GM21390 (cell line): Measurements from ENCODE around the gene LTBP2.
"Not testable (repeated sequence)": the region's sequence is repeated elsewhere in the genome, so short reads cannot be mapped to it uniquely, and the experiment has no call there.

Source experiments
- ATAC-seq: cut with Tn5 transposase; IDR thresholded peaks from one replicate; pipeline ENCODE4 v1.9.1; 2021; ENCODE audit not compliant: unreplicated experiment

Gene LTBP2

DNA sequence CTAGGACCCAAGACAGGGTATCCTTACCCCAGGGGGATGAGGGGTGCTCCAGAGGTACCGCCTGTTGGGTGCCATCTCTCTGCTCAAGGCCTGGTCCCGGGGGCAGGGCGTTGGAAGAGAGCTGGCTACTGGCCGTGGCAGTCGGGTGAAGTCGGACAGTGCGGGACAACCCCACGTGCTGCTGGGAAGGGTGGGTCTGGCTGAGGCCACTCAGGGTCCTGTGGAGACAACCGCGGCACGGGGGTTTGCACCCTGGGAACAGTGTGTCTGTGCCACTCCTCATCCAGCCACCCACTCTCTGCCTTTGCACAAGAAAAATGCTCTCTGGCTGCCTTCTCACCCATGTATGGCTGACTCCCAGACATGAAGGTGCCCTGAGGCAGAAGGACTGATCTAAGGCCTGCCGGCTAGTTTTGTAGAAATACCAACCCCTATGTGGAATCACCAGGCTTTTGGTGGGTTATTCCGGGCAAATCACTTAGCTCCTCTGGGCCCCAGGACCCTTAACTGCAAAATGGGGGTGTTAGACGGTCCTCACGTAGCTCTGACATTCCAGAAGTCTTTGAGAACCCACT lies 56.5 kb downstream of the LTBP2 start:
- no peak for ATAC-seq

DNA sequence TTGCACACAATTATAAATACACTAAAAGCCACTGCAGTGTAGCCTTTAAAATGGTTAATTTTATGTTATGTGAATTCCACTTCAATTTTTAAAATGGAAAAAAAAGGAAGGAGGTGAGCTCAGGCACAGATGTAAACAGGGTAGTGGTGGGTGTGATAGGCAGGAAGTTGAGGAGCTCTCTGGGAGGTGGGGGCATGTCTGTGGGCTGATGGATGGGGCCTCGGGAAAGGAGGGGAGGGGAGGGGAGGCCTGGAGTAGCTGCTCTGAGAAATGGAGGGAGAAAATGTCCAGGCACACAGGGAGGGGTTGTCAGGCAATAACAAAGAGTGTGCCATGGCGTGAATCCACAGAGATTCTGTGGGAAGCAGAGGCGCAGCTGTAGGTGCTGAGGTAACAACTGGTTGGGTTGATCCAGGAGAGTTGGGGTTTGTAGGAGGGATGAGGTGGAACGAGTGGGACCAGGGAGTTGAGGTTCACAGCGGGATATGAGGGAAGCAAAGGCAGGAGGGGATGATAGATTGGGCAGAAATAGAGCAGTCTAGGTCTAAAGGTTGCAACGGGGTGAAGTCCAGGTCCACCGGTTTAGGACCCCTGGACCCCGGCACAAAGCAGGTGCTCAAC lies 57.2 kb downstream of the LTBP2 start:
- no peak for ATAC-seq

DNA sequence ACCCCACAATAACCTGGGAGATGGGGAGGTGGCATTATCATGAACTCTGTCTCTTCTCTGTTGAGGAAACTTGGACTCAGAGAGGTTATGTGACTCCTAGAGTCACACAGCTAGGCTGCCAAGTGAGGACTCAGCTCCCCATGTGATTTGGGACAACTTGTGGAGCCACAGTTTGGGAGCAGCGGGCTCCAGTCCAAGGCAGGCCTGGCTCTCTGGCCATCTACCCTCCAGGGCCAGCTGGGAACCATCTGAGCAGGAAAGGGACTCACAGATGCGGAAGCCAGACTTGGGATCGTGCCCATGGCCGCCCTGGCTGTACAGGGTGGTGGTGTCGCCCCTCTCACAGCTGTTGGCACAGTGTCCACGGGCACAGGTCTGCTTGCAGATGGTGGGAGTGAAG lies 59.4 kb downstream of the LTBP2 start:
- ATAC-seq, result no peak

DNA sequence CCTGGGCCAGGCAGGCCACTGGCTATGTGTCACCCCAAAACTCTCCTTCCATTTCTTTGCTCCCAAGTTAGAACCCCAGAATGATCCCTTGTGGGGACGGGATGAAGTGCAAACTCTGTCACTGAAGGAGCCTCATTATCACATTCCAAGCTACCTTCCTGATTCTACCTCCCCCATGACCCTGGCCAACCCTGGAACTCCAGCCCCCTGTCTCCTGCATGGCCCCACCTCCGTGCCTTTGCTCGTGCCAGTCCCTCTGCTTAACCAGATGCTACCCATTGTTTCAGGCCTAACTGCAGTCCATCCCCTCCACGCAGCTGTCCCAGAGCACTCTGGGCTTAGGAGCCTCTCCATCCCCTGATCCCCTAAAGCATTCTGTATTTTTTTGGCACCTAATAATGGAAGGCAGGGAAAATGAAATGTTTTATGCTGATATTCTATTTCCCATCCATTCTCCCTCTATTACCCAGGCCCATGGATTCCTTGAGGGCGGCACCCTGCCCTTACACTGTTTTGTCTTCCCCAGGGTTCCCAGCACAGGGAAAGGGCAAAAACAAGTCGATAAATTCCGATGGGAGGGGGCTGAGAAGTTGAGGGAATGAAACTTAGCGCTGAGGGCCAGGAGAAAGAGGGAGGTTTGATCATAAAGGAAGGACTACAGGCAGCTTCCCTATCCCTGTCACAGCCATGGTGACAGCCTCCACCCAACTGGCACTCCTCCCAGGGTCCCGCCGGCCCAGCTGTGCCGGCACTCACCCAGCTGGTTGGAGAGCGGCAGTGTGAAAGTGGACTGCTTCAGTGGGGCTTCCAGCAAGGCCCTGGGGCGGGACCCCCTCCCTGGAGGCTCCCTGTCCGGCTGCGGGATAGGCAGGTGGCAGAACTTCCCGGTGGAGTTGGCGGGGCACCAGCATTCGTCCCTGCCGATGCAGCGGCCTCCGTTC lies 60.3 kb downstream of the LTBP2 start:
- no peak for ATAC-seq

DNA sequence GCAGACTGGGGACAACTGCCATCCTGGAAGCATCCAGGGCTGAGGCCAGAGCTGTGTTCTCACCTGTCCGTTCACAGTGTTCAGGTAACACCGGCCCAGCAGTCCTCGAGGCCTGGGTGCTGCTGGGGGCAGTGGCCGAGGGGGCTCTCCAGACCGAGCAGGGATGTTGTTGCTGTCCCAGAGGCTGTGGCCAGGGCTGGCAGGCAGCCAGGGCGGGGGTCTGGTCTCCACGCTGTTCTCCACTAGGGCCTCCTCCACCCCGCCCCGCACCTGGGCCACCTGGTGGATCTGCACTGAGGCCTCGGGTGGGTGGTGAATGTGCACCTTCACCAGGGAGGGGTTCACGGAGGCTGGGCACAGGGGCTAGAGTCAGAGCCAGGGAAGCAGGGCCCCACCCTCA lies 61.0 kb downstream of the LTBP2 start:
- ATAC-seq, result no peak

DNA sequence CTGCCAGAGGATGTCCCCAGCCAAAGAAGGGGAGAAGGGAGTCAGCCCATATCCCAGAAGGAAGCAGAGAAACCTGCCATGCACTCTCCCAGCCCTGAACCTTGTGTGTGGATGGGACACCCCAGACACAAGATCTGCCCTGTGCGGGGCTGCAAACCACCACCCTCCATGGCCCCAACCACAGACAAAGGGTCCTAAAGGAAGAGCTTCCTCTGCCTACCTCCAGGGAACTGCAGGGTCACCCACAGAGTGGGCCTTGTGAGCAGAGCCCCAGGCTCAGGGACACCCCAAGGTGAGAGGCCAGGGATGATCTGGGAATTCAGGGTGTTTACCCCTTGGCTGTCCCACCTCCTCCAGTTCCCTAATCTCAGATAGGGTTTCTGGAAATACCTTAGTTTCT lies 62.0 kb downstream of the LTBP2 start:
- no peak for ATAC-seq

DNA sequence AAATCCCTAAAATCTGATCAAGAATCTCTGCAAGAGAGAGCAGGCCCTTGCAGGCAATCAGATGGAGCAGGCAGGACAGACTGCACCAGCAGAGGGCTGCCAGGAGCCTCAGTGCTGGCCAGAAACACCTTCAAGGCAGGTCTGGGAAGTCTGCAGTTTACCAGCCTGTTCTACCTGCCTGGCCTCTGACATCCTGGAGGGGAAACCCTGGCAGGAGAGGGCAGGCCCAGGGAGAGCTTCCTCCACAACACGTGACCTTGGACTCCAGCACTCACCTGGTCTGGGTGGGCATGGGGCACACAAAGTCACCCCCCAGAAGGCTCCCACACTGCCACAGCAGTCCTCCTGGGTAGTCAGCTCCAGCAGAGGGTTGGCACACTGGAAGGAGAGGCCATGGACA lies 62.4 kb downstream of the LTBP2 start:
- no peak for ATAC-seq

DNA sequence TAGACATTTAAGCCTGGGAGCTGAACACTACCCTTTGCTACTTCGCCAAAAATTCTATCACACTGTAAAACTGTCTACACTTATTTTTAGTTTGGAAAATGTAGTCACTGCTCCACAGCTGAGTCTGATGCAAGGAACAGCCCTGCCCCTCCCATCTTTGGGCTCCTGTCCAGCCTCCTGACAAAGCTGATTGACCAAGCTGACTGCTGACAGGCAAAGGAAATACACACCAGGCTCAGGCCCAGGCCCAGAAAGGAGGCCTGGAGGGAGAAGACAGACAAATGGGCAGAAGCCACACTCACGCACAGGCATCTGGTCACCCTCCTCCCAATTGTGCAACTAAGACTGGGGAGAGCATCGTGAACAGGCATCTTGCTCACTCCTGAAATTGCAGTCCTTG lies 63.2 kb downstream of the LTBP2 start:
- no peak for ATAC-seq

DNA sequence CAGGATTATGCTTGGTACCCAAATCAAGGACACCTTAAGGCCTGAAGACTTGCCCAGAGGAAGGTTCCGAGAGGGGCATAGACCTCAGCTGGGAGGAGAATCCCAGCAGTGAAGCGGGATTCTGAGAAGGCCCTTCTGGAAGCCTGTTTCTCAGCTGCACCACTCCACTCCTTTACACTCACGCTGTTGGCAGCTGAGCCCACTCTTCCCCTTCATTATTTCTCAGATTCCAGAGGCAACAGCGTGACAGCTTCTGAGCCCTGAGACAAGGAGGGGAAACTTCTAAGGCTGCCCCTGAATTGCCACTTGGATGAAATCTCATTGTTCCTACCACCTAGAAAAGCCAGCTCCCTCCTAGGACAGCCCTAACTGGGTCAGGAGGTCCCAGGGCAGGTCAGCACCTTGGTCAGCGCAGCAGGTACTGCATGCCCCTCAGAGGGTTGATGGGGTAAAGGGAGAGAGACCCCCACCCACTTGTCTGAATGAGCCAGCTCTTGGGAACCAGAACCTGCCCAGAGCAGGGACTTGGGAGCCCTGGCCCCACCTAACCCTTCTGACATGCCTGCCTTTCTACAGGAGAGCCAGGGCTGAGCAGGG lies 64.6 kb downstream of the LTBP2 start:
- ATAC-seq, result no peak

DNA sequence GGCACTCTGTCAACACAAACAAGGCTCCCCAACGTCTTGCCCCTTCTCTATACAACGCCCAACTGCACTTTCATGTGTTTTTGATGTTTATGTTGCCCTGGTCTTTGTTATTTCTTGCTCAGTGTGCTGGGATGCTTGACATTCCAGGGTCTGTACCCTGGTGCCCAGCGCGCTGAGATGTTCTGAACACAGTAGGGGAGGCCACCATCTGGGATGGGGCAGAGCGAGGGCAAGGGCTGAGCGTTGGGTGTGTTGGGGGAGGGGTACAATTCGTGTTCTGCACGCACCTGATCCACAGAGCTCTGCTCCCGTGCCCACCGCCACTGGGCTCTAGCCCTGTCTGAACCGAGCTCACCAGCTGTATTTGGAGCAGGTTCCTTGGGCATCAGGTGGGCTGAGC lies 65.6 kb downstream of the LTBP2 start:
- no peak for ATAC-seq

DNA sequence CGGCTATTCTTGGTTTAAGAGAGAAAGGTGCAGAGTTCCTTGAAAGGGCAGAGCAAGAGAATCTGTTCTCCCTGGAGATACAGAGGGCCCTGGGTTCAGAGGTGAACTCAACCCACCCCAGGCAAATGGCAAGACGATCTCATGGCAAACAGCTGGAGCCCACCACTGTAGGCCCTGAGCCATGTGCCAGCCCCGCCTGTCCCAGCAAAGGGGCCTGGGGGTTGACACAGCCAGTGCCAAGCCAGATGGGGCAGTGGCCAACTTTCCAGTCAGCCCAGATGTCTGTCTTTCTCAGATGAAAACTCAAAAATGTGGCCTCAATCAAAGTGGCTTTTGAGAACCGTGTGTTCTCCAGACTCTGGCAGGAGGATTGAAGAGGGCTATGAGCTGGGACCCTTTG lies 66.7 kb downstream of the LTBP2 start:
- ATAC-seq, result no peak

DNA sequence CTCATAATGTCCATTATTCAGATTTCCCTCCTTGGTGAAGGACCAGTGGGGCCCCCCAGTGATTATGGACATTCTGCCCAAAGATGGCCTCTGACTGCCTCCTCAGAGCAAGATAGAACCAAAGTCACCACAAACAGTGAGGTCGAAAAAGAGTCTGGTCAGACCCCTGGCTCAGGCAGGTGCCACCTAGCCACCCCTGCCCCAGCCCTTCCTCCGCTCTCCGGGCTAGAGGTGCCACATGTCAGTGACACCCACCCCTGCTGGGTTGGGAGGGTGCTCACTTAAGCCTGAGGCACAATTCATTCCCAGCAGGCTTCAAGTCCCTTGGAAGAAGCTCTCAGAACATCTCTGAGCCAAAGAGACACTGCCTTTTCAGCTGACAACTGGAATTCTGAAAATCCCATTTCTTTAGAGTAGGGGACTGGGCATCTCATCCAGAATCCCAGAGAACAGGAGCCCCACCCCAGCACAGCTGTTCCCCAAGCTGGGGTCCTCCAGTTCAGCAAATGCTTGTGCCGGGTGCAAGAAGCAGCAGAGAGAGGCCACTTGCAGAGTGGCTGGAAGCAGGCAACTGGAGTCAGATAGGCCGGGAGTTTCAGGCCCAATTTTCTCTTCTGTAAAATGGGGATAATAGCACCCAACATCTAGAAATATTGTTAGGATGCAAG lies 68.1 kb downstream of the LTBP2 start:
- ATAC-seq, result no peak

DNA sequence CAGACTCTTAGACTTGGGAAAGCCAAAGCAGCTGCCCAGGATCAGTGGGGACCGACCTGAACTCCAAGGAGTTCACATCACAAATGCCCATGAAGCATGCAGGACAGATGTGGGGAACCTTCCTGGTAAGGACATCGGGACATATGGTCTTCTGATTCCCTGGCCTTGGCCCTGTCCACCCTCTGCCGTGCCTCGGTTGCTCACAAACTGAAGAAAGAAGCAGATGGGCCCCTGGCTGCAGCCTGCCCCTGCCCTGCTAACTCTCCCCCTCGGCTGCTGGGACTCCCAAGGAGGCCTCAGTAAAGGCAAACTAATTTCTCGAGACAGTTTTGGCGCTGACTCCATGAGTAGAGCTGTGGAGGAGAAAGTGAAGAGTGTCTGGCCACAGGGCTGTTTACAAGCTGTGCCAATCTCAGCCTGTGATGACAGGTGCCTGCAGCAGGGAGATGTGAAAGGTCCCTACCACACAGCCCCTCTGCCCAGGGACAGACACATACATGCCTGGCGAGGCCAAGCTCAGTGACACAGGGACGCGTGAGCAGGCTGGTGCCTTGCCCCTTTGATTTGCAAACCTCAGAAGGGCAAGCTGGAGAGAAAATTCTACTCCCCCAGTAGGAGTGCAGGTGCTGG lies 69.9 kb downstream of the LTBP2 start:
- ATAC-seq, result no peak

DNA sequence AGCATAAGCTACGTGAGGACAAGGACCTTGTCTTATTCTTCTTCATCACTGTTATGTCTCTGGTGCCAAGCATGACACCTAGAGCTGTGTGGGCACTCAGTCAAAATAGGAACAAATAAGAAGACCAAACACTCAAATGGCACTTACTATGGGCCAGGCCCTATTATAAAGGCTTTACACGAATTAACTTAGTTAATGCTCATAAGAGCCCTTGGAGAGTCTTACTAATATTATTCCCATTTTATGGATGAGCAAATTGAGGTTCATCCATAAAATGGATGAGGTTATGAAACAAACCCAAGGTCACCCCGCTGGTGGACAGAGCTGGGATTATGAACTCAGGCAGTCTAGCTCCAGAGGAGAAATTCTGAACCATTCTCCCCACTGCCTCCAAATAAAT lies 70.8 kb downstream of the LTBP2 start:
- no peak for ATAC-seq

DNA sequence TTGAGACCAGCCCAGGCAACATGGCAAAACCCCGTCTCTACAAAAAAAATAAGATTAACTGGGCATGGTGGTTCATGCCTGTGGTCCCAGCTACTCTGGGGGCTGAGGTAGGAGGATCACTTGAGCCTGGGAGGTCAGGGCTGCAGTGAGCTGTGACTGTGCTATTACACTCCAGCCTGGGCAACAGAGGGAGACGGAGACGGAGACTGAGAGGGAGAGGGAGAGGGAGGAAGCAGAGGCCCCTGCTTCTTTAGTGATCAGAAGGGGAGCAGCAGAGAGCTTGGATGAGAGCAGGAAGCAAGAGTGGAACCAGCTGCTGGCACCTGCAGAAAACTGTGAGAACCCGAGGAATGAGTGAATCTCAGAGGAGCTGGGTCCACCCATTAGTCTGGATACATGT lies 72.5 kb downstream of the LTBP2 start:
- ATAC-seq, result no peak

DNA sequence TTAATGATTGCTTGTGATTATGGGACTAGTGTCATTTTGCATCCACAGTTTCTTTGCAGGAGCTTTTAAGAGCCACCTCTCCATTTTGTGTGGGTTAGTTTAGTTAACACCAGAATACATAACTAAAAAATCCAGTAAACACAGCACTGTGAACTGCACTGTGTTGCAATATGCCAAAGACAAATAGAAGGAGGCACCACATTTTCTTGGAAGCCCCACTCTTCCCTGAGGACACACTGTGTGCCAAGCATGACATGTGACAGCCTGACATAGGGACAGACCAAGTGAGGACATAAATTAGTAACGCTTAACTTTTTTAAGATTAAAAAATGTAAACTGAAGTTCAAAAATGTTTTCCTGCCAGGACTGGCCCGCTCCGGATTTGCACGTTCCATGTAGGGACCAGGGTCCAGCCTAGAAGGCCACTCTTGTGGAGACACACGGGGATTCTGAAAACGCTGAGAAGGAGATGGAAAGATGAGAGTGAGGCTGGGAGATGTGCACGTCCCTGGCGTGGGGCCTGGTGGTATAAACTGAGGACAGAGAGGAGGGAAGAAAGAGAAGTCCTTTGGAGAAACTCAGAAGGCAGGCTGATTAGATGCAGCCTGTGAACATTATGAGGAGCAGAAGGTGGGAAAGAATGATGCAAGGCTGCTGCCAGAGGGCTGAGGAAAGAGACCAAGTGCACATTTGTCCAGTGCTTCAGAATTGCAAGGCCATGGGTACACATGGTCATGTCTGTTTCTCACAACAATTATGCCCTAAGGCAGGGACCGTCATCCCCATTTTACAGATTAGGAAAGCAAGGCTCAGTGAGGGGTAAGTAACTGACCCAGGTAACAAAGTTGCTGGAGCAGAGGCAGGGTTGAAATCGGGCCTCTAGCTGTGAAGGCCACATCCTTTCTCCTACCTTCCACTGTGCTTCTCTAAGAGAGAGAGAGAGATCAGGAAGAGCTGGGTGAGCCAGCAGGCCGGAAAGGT lies 73.3 kb downstream of the LTBP2 start:
- no peak for ATAC-seq

DNA sequence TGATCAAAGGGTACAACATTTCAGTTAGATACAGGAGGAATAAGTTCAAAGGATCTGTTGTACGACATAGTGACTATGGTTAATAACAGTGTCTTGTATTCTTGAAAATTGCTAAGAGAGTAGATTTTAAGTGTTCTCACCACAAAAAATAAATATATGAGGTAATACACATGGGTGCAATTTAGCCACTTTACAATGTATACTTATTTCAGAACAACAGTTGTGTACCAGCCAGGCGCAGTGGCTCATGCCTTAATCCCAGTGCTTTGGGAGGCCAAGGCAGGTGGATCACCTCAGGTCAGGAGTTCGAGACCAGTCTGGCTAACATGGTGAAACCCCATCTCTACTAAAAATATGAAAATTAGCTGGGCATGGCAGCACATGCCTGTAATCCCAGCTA lies 75.7 kb downstream of the LTBP2 start:
- ATAC-seq, result not testable (repeated sequence)

DNA sequence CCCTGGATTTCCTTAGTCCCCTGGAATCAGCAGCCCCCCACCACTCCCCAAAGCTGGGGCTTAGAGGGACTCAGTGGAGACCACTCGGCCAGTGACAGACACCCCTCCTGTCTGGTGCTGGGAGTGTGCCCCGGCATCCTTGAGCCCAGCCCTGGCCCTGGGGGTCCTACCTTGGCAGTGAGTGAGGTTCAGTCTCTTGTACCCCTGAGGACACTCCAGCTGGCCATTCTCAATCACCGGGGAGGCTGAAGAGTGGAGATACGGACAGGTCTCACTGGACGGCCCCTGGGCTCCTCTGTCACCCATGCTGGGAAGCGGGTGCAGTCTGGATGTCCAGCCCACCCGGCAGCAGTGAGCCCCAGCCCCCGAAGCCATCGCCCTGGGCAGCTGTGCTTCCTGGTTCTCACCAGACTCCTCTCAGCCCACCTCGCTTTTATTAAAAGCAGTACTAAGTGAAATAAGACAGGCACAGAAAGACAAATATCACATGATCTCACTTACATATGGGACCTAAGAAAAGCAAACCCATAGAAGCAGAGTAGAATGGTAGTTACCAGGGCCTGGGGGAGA lies 76.2 kb downstream of the LTBP2 start:
- ATAC-seq, result no peak

DNA sequence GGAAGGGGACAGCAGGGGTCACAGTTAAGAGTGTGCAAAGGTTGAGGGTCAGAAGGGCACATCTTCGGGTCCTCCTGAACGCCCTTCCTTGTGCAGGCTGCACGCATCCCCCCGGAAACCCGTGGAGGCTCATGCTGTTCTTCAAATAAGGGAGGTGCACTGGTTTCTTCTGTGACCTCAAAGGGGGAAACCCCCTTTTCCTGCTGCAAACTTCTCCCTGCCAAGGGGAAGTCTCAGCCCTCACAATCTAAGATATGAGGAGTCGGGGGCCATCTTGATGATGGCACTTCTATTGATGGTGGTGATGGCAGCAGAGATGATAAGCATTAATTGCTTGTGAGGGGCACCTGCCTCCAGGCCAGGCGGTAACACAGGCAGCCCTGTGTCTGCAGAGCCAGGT lies 78.5 kb downstream of the LTBP2 start:
- ATAC-seq, result no peak
